Dendritic cell treated with granulocyte-macrophage colony-stimulating factor and Interleukin-4, amounts not matched to agents 40 ng/mL and 50 ng/mL, for 4 days (primary cell): ENCODE data around the gene RARB.

ENCODE experiments used
- H3K27ac Mint-ChIP-seq: one replicate; pipeline ENCODE4 v1.8.0; 2022; ENCODE audit warnings: mild to moderate bottlenecking, mixed read lengths
- H3K27me3 Mint-ChIP-seq: one replicate; pipeline ENCODE4 v1.8.0; 2022; ENCODE audit warnings: mild to moderate bottlenecking, mixed read lengths
- H3K36me3 Mint-ChIP-seq: one replicate; pipeline ENCODE4 v1.8.0; 2022; ENCODE audit warnings: low read depth, mixed read lengths
- H3K4me1 Mint-ChIP-seq: one replicate; pipeline ENCODE4 v1.8.0; 2022; ENCODE audit warnings: low read depth, mixed read lengths
- H3K4me3 Mint-ChIP-seq: one replicate; pipeline ENCODE4 v1.8.0; 2022; ENCODE audit warnings: mild to moderate bottlenecking, moderate library complexity, mixed read lengths
- H3K9me3 Mint-ChIP-seq: one replicate; pipeline ENCODE4 v1.8.0; 2022; ENCODE audit warnings: mixed read lengths
- intact Hi-C: fragments of 100-400 bp; cut with micrococcal nuclease; formaldehyde crosslinking; loops from one replicate; pipeline ENCODE4 v1.15.0; 2022

RARB gene

GRCh38 chr3:25534007-25534406 lies 105.9 kb downstream of the RARB start:
- H3K27ac Mint-ChIP-seq = no peak overlapping the region
- H3K4me3 Mint-ChIP-seq = no peak overlapping the region
- H3K4me1 Mint-ChIP-seq = no peaks in the 10 kb centered on the region
- H3K9me3 Mint-ChIP-seq = no peaks in the 10 kb centered on the region
- H3K36me3 Mint-ChIP-seq = no peaks in the 10 kb centered on the region
- no peaks in the 10 kb centered on the region for H3K27me3 Mint-ChIP-seq
- intact Hi-C loops = no loop called here

GRCh38 chr3:25536521-25537391 lies 108.7 kb downstream of the RARB start:
- intact Hi-C loops = no loop called here
- no peaks in the 10 kb centered on the region for H3K36me3 Mint-ChIP-seq
- H3K4me3 Mint-ChIP-seq = no peak overlapping the region
- H3K4me1 Mint-ChIP-seq = no peaks in the 10 kb centered on the region
- H3K9me3 Mint-ChIP-seq = no peaks in the 10 kb centered on the region
- H3K27me3 Mint-ChIP-seq = no peaks in the 10 kb centered on the region
- no peak overlapping the region for H3K27ac Mint-ChIP-seq

GRCh38 chr3:25537516-25537915 lies 109.5 kb downstream of the RARB start:
- Mint-ChIP-seq H3K4me1 (no peaks in the 10 kb centered on the region), H3K27ac (no peak overlapping the region), H3K27me3 (no peaks in the 10 kb centered on the region), H3K36me3 (no peaks in the 10 kb centered on the region), H3K4me3 (no peak overlapping the region), H3K9me3 (no peaks in the 10 kb centered on the region)
- intact Hi-C loops = no loop called here

GRCh38 chr3:25540273-25540672 lies 112.2 kb downstream of the RARB start:
- H3K9me3 Mint-ChIP-seq = no peaks in the 10 kb centered on the region

GRCh38 chr3:25542492-25543039 lies 114.5 kb downstream of the RARB start:
- Mint-ChIP-seq H3K9me3 (no peaks in the 10 kb centered on the region), H3K4me1 (no peaks in the 10 kb centered on the region), H3K4me3 (no peak overlapping the region), H3K36me3 (no peaks in the 10 kb centered on the region), H3K27ac (no peak overlapping the region), H3K27me3 (peaks cover 3% of the 10 kb centered on the region)
- intact Hi-C loops = no loop called here

More at GRCh38 chr3:25540273-25540672, 112.2 kb downstream of the RARB start:
- Mint-ChIP-seq H3K36me3 (no peaks in the 10 kb centered on the region), H3K27me3 (peaks cover 2% of the 10 kb centered on the region), H3K4me1 (no peaks in the 10 kb centered on the region), H3K27ac (no peak overlapping the region), H3K4me3 (no peak overlapping the region)
- intact Hi-C loops = no loop called here

- peaks cover 3% of the 10 kb centered on the region for H3K27me3 Mint-ChIP-seq
- intact Hi-C loops = no loop called here
- no peaks in the 10 kb centered on the region for H3K9me3 Mint-ChIP-seq
- H3K4me3 Mint-ChIP-seq = no peak overlapping the region
- no peaks in the 10 kb centered on the region for H3K4me1 Mint-ChIP-seq
- no peak overlapping the region for H3K27ac Mint-ChIP-seq
- no peaks in the 10 kb centered on the region for H3K36me3 Mint-ChIP-seq
Measured at GRCh38 chr3:25547103-25547502, 119.0 kb downstream of the RARB start.

GRCh38 chr3:25547943-25548674 lies 120.0 kb downstream of the RARB start:
- intact Hi-C loops = no loop called here
- peaks cover 3% of the 10 kb centered on the region for H3K27me3 Mint-ChIP-seq
- no peaks in the 10 kb centered on the region for H3K9me3 Mint-ChIP-seq
- no peaks in the 10 kb centered on the region for H3K36me3 Mint-ChIP-seq
- H3K4me3 Mint-ChIP-seq = no peak overlapping the region
- no peak overlapping the region for H3K27ac Mint-ChIP-seq
- no peaks in the 10 kb centered on the region for H3K4me1 Mint-ChIP-seq

- Mint-ChIP-seq H3K36me3 (no peaks in the 10 kb centered on the region), H3K27ac (no peak overlapping the region), H3K27me3 (peaks cover 3% of the 10 kb centered on the region), H3K4me1 (no peaks in the 10 kb centered on the region), H3K4me3 (no peak overlapping the region), H3K9me3 (no peaks in the 10 kb centered on the region)
- intact Hi-C loops = no loop called here
Measured at GRCh38 chr3:25548836-25549235, 120.8 kb downstream of the RARB start.

GRCh38 chr3:25552251-25552650 lies 124.2 kb downstream of the RARB start:
- H3K4me1 Mint-ChIP-seq = no peaks in the 10 kb centered on the region
- H3K36me3 Mint-ChIP-seq = no peaks in the 10 kb centered on the region
- H3K27ac Mint-ChIP-seq = no peak overlapping the region
- intact Hi-C loops = no loop called here
- H3K9me3 Mint-ChIP-seq = no peaks in the 10 kb centered on the region
- no peaks in the 10 kb centered on the region for H3K27me3 Mint-ChIP-seq
- no peak overlapping the region for H3K4me3 Mint-ChIP-seq

GRCh38 chr3:25554376-25554775 lies 126.3 kb downstream of the RARB start:
- Mint-ChIP-seq H3K4me3 (no peak overlapping the region), H3K27me3 (no peaks in the 10 kb centered on the region), H3K36me3 (no peaks in the 10 kb centered on the region), H3K27ac (no peak overlapping the region), H3K9me3 (no peaks in the 10 kb centered on the region), H3K4me1 (no peaks in the 10 kb centered on the region)
- intact Hi-C loops = no loop called here

- intact Hi-C loops = no loop called here
- Mint-ChIP-seq H3K36me3 (no peaks in the 10 kb centered on the region), H3K27me3 (no peaks in the 10 kb centered on the region), H3K4me1 (no peaks in the 10 kb centered on the region), H3K27ac (no peak overlapping the region), H3K4me3 (no peak overlapping the region), H3K9me3 (no peaks in the 10 kb centered on the region)
Measured at GRCh38 chr3:25555695-25556437, 127.8 kb downstream of the RARB start.

- no peaks in the 10 kb centered on the region for H3K36me3 Mint-ChIP-seq
- no peak overlapping the region for H3K27ac Mint-ChIP-seq
- no peaks in the 10 kb centered on the region for H3K27me3 Mint-ChIP-seq
- intact Hi-C loops = no loop called here
- no peaks in the 10 kb centered on the region for H3K9me3 Mint-ChIP-seq
- H3K4me3 Mint-ChIP-seq = no peak overlapping the region
- no peaks in the 10 kb centered on the region for H3K4me1 Mint-ChIP-seq
Measured at GRCh38 chr3:25556447-25556846, 128.4 kb downstream of the RARB start.

- no peak overlapping the region for H3K4me3 Mint-ChIP-seq
- no peak overlapping the region for H3K27ac Mint-ChIP-seq
- no peaks in the 10 kb centered on the region for H3K4me1 Mint-ChIP-seq
- no peaks in the 10 kb centered on the region for H3K36me3 Mint-ChIP-seq
- no peaks in the 10 kb centered on the region for H3K9me3 Mint-ChIP-seq
- intact Hi-C loops = no loop called here
- H3K27me3 Mint-ChIP-seq = no peaks in the 10 kb centered on the region
Measured at GRCh38 chr3:25557694-25558093, 129.6 kb downstream of the RARB start.

GRCh38 chr3:25558121-25558520 lies 130.1 kb downstream of the RARB start:
- no peaks in the 10 kb centered on the region for H3K36me3 Mint-ChIP-seq
- intact Hi-C loops = no loop called here
- H3K4me1 Mint-ChIP-seq = no peaks in the 10 kb centered on the region
- no peaks in the 10 kb centered on the region for H3K9me3 Mint-ChIP-seq
- no peak overlapping the region for H3K4me3 Mint-ChIP-seq
- no peak overlapping the region for H3K27ac Mint-ChIP-seq
- H3K27me3 Mint-ChIP-seq = no peaks in the 10 kb centered on the region
